OCI-LY3 (cell line): ENCODE measurements around the gene MCRS1.

Experiments
- CTCF ChIP-seq: fragments of 200-600, 300-600 bp; sonication (generic); IDR thresholded peaks from 2 replicates; pipeline ENCODE4 v1.5.1; 2014; ENCODE audit warnings: antibody characterized with exemption, low read length, low read depth
- EZH2phosphoT487 ChIP-seq: fragments of 200-600 bp; shearing (Covaris generic); IDR thresholded peaks from 2 replicates; pipeline ENCODE4 v1.6.1; 2018; ENCODE audit warnings: antibody characterized with exemption, mixed run types, low read depth

- TF ChIP-seq CTCF (no peak), EZH2phosphoT487 (no peak)
These were observed 9.4 kb downstream of the MCRS1 start for GRCh38 chr12:49558526-49558925.
